HG03196 (cell line): ENCODE data around the gene METTL1.
A peak's percentile ranks its signal among the peaks of the same experiment; 100 is the strongest.
"Not testable (repeated sequence)": the region's sequence is repeated elsewhere in the genome, so short reads cannot be mapped to it uniquely, and the experiment has no call there.

Experiments
- ATAC-seq: cut with Tn5 transposase; IDR thresholded peaks from one replicate; pipeline ENCODE4 v1.9.1; 2021; ENCODE audit not compliant: unreplicated experiment

Gene METTL1

DNA sequence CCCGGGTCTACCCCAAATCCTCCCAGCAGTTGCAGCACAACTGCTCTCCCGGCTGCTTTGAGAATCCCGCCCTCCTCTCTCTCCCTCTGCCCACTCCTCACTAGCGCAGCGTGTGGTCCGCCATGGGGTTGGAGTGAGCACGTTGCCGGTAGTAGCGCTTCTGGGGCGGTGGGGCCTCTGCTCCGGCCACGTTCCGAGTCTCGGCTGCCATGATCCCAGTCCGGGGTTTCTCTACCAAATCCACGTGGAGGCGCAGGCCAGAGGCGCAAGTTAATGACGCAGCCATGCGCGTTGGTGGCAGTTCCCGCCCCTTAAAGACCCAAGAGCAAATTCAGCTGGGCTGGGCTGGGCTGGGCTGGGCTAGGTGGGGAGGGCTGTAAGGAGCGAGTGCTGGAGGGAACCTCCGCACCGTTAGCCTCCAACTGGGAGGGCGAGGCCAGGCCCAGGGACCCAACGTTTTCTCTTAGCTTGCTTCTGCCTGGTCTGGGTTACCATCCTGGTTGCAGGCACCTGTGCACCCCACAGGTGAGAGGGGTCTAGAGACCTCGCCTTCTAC is at the start of gene METTL1:
Gene METTL1, minus strand, starts transcription at position 233 of the 556 bp plus-strand sequence. Its CDS starts 22 bp downstream, at position 211.
- peak; percentile 82 for ATAC-seq

DNA sequence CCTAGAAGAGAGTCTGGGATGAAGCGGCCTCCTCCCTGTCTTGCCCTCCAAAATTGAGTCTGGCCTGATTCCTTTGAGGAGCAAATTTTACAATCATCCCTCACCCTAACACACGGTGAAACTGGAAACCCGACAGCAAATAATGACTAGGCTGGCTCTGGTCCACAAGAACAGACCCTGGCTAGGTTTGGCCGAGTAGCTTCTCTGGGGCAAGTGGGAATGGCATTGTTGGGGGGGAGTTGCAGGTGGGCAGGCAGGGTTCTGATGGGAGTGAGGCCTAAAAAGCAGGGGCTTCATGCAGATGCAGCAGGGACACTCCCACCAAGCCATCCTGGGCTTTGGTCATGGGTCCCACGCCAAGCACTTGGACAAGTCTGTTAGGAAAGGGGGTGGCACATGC is 49.1 kb upstream of the METTL1 start:
- not testable (repeated sequence) for ATAC-seq

DNA sequence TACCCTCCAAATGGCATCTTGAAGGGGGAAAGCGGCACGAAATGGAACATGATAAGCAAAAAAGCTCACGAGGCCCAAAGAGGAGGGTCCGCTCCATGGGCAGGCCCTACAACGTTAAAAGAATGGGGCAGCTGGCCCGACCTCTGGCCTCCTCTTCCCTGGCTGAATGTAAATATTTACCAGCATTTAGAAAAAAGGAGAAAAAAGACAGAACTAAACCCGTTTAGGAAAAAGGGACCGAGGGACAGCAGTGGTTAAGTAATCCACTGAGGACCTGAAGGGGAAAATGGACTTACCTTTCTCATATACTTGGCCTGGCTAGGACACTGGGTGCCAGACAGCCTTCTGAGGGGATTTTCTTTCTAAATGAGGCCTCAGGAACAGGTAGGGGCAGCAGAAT is 48.2 kb upstream of the METTL1 start:
- ATAC-seq, result not testable (repeated sequence)

DNA sequence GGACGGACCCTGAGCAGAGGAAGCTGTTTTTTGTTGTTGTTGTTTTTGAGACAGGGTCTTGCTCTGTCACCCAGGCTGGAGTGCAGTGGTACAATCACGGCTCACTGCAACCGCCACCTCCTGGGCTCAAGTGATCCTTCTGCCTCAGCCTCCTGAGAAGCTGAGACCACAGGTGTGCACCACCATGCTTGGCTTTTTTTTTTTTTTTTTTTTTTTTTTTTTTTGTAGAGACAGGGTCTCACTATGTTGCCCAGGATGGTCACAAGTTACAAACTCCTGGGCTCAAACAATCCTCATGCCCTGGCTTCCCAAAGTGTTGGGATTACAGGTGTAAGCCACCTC is 46.1 kb upstream of the METTL1 start:
- not testable (repeated sequence) for ATAC-seq

DNA sequence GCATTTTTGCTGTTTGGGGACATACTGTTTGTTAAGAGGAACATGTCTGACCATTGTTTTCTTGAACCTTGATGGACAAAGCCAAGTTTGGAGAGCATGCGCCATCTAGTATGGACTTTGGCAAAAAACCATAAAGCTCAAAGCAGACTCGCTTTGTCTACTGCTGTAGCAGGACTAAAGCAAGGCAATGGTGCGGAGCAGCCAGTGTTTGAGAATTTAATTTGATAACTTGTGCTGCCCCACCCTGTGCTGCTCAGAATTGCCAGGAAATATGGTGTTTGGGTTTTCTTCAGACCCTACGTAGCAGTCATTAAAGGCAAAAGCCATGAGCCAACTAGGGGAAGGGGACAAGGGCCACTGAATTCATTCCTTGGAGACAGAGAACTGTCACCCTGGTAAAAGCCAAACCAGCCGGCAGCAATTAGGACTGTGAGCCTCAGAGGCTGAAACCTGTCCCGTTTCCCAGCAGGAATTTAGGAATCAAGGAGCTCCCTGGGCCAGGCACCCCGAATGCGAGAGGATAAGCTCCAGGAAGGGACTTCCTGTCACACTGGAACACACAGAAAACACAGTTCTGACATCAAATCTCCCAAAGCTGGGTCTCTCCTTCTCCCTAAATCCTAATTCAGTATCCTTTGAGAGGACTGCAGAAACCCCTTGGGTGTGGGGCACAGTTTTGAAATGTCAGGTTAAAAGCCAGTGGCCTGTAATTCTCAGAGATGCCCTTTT is 45.5 kb upstream of the METTL1 start:
- no peak for ATAC-seq

DNA sequence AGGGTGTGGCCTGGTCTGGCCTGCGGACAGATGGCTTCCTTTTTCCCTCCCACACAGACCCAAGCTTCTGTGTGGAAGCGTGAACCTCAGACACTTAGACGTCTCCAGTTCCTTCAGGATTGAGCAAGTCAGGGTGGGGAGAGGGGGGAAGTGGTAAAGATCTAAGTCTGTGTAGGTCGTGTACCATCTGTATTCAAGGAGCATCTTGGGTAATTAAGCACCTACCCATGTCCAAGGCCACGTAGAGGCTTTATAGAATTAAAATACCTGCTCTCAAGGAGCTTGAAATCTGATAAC is 44.9 kb upstream of the METTL1 start:
- ATAC-seq, result no peak

DNA sequence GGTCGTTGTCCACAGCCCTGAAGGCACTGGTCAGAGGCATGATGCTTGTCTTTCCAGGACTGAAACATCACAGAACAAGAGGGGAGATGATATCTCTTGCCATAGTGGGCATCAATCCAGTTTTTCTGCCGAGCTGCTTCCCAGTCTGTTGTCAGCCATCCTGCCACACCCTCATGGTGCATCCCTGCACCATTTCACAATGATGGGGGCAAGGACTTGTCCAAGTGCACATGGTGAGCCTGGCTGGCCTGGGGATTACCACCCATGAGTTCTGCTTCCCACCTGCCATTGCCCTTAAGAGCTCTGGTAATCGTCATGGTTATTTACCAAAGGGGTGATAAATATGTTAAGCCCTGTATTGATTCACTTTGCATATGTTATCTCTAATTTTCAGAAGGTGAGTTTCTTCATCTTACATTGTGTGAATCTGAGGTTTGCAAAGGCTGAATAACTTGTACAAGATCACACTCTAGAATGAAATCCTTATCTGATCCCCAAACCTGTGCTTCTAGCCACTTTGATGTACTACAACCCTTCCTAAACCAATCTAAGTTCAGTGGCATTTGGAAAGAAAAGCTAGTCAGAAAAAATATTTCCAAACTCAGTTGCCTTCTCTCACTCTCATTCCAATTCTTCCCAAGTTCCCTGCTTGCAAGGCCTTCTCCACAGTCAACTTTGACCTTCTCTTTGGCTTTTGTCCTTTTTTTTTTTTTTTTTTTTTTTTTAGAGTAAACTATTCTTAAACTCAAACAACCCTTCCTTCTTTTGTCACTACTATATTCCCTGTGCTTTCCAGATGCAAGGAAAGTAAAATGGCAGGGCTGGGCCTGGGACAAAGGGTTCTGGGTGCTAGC is 44.3 kb upstream of the METTL1 start:
- ATAC-seq, result no peak

DNA sequence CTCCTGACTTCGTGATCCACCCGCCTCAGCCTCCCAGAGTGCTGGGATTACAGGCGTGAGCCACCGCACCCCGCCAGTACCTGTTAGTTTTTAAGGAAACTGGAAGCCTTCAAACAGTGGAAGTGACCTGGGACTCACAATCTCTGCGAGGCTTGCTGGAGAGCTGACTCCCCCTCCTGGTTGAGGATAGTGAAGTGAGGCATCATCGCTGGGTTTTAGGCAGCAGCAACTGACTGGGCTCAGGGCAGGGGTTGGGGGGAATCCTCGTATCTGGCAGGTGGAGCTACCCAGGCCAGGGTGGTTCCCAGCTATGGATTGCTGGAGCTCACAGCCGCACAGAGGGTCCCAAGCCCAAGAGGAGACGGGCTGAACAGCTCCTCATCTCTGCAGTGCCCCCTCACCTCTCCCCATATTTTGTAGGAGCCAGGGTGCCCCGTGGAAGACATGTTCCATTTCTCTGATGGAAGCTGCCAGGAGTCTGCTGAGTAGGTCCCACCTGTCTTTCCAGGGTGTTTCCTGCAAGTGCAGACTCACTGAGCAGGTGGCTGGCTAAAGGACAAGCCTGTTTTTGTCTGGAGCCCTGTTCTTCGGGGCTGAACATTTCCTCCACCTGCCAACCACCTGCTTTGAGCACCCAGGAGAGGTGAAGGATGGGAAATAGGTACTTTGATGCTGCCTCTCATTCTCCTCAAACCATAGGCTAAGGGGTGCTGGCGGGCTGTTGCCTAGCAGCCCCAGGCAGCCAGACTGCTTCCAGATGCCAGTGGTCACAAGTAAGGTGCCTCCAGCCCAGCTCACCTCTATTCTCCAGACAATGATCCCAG is 43.5 kb upstream of the METTL1 start:
- no peak for ATAC-seq

DNA sequence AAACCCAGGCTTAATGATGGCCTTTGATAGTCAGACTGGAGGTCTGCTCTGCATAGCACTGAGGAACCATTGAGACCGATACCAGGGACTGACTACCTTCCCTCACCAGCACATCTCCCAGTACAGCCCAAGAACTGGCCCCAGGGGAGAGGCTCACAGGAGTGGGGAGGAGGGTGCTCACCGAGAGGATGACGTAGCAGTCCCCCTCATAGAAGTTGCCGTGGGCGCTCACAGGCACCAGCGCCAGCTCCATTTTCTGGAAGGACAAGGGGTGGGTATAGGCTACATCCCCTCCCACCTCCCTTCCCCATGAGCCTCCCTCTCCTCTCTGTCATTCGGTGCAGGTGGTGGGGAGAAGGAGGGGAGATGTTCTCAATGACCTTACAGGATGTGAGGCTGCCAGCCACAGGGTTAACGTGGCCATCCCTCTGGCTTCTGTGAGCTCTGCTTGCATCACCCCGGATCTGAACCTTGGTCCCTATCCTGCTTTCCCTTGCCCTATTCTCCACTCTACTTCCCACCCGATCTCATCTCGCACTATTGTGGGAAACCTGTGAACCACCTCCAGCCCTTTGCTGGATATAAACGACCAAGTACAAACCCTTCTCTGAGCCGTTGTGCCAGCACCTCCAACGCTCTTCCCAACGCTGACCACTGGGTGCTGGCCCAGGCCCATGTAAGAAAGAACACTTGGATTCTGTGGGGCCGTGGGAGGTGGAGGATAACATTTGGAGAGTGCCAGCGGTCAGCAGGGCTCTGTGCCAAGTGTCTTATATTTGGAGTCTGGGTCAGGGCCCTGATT is 42.3 kb upstream of the METTL1 start:
- ATAC-seq, result no peak

DNA sequence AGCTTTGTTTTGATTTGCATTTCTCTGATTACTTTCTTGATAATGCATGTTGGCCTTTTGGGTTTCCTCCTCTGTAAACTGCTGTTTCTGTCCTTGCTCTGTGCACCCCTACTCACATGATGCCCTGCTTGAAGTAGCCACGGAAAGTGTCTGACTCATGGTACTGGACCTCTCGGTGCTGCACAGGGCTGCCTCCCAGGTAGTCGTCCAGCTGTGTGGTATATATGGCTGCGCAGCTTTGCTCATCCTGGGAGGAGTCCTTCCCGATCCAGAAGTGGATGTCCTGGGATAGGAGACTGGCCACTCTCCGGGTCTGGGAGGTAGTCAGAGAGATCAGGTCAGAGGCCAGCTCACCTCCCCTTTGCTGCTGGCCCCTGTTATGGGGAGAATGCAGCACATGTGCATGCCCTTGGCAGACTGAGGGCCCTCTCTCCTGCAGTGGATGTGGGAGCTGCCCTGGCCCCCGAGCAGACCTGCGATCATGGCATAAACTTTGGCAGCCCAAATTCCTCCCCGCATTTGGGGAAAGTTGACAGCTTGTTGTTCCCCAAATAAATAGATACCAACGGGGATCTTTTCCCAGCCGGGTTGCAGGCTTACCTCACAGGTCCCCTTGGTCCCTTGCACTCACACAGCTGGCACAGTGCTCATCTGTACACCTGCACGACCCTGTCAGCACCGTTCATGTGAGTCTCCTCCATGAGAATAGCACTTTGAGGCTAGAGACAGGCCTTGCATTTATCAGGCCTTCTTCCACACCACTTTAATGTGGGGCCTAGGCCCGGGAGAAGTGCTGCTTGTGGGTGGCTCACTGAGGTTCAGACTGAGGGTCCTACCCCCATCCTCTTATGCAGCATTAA is 41.4 kb upstream of the METTL1 start:
- no peak for ATAC-seq

DNA sequence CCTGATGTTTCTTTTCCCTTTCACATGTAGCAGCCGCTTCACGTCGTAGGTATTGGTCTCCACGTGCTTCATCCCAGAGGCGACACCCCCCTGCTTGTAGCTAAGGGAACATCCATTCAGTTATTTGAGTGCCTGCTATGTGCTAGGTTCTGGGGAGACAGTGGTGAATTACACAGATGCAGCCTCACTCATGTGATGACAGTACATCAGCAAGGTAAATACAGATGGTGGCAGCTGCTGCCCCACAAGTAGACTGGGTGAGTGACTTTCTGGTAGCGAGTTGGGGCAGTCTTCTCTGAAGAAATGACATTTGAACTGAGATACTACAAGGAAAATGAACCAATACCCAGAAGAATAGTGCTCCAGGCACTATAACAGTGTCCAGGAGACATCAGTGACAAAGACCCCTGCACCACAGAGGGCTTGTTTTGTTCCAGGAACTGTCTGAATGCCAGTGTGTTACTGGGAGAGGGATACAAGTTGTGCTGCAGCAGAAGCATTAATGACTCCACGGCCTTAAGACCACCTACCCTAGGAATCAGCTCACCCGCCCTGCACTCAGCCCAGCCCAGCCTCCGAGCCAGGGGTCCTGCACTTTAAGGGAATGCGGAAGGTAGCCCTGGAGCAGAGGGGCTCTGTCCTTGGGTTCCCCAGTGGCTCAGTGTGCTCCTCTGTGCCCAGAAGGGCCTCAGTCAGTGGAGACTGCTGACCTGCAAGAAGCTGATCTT is 39.3 kb upstream of the METTL1 start:
- ATAC-seq, result no peak

DNA sequence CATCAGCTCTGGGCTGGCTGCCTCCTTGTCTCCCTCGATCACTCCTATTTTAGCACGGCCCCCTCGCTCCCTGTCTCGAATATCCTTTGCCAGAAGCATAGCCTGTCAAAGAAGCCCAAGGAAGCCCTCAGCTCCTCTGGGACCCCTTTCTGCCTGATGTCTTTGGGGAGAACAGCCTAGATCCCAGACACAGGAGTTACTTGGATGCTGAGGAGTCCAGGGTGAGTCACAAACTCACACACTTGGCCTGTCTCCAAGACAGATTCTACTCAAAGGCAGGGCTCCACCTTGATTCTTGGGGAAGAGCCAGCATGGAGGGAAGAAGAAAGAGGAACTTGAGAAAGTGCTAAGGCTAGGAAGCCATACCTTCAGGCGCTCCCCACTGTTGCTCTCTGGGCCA is 38.5 kb upstream of the METTL1 start:
- ATAC-seq, result no peak

DNA sequence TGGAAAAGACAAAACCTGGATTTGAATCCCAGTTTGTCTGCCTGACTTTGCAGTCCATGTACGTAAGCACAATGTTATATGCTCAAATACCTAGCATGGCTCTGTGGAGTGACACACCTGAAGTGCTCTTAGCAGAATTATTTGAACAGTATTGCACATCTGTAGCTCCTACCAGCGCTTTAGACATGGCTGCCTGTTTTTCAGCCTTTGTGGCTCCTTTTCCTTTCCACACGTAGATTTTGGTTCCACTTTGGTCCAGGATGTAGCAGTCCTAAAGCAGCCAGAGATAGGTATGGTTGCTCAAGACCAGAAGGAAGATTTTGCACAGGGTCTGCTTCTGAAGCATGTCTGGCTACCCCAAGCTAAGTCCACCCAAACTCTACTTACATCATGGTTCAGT is 37.5 kb upstream of the METTL1 start:
- no peak for ATAC-seq

DNA sequence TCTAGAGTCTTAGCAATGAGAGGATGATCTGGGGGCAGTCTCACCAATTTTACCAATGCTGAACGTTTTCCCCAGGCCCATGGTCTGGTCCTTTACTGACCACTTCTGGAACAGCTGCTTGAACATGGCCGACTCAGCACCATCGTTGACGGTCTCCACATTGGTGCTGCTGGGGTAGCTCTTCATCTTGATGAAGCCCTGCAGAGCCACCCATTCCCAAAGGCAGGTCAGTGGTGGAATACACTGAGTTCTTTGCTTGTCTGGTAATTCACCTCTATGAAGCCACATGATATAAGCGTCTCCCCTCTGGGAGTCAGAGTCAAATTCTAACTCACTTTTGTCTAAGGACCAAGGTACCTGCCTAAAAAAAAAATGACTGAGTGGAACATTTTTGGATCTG is 36.4 kb upstream of the METTL1 start:
- no peak for ATAC-seq

DNA sequence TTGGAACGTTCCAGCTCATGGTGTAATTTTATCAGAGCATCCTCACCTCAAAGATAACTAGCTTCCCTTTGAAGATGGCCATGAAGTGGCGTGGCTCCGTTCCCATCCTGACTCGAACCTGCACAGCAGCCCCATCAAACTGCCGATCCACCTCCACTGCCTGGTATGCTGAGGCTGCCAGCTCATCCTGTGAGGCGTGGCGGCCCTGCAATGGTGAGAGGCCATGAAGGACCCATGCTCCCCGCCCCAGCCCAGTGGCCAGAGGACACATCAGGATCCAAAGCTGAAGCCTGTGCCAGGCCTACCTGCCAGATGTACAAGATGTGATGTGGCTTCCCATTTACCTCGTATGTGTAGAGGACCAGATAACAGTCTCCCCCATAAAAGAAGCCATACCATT is 35.4 kb upstream of the METTL1 start:
- ATAC-seq, result no peak

DNA sequence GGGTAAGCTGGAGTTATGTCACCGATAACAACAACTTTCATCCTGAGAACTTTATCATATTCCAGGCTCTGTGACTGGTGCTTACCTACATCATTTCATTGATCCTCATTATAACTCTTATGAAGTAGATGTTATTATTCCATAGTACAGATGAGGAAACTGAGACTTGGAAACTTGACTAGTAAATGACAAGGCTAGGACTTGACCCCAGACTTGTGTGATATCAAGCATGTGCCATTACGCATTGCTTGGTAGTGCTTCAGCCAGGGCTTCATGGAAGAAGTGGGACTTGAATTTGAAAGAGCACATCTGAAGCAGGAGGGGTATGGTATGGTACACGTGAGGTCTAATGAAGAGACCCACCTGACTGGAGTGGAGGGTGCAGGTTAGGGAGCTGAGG is 34.8 kb upstream of the METTL1 start:
- ATAC-seq, result no peak

DNA sequence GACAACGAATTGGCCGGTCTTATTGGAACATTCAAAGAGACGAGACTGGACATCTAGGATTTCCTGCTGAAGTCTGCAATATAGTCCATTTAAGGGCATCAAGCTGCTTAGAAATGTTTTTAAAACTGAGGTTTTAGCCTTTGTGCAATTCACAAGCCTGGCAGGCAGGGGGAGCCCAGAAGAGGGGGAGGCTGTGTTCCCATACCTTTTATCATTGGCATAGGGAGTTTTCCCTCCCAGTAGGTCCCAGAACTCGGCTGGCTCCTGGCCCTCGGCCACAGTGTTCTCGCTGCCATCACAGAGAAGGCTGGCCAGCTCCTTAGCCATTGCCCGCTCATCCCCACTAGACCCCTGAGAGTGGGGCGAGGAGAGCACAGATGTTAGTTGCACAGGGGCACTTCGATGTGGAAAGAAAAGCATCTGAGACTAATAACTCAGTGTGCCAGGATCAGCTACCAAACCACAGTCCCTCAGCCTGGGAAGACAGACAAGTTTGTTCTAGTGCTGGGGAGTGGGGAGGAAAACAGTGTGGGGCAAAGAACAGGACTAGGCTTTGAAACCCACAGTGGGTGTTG is 31.5 kb upstream of the METTL1 start:
- no peak for ATAC-seq

DNA sequence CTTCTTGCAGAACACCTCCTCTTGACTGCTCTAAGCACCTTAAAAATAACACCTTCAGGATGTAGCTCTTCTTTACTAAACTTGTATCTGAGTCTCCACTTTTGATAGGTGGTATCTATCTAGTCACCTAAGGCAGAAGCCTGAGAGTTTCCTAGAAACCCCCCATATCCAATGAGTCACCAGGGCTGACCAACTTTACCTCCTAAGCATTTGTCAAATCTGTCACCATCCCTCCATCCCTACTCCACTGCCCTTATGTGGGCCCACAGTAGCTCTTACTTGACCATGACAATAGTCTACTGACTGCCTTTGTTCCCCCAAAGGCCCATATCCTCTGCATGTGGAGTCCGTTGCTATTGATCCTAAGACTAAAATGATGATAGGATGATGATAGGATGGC is 30.7 kb upstream of the METTL1 start:
- ATAC-seq, result no peak

DNA sequence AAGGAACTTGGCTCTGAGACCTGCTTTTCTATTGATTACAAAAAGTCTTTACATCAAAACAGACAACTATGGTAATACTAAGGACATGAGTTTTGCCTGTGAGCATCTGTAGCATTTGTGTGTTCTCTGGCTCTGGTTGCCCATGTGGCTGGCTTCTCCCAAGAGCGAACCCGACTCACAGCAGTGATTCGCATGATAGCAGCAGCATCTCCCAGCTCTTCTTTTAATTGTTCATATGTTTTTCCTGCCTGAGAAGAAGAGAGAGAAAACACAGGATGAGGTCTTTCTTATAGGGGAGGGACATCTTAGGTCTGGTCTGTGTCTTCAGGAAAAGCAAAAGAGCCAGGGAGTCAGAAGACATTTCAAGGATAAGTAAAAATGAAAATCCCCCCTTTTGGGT is 29.1 kb upstream of the METTL1 start:
- ATAC-seq, result no peak
